HepG2 (cell line): ENCODE results near the gene NUP85. TPM values are rescaled to one million over a fixed set of nuclear protein-coding genes. Genes with fewer than 3 reads are reported as not detected.

Source experiments
- ATAC-seq: fragments of 200-7000 bp; cut with Tn5 transposase; 3 replicates; pipeline ENCODE4 v1.9.1; 2020; ENCODE audit warnings: mild to moderate bottlenecking, moderate library complexity
- BruUV-seq: library from RNA; stranded (reverse); fragments of 400-500 nt; replicated peaks from 2 replicates; lab custom pipeline; 2021; lab: Mats Ljungman, UMichigan
- CTCF ChIA-PET: fragments of 300-600 bp; formaldehyde crosslinking; extraction: SDS; loops from one replicate; lab custom pipeline; 2021; ENCODE audit warnings: low total read pairs, inconsistent platforms, low intra/inter-chr PET ratio; lab: Yijun Ruan, JAX
- POLR2A ChIA-PET: fragments of 350-600 bp; sonication (Branson Sonifier 250); formaldehyde crosslinking; loops from one replicate; lab custom pipeline; 2020; ENCODE audit warnings: antibody characterized with exemption, inconsistent platforms; lab: Yijun Ruan, JAX
- DNase-seq: peaks from one replicate; pipeline ENCODE4 v3.0.0-alpha.2; 2015; ENCODE audit warnings: low spot score
- FAIRE-seq: peaks from 3 replicates; lab custom pipeline; 2011; peaks lifted over from hg19 to GRCh38; lab: Jason Lieb, UNC
- H2AFZ ChIP-seq: one replicate; pipeline ENCODE4 v1.6.1; 2011; ENCODE audit warnings: low read length, inconsistent platforms
- H3K27ac ChIP-seq: fragments of 300-600 bp; 3 replicates; pipeline ENCODE4 v1.8.0; 2011; ENCODE audit warnings: mixed run types, mild to moderate bottlenecking, mixed read lengths, low read length, inconsistent platforms; ENCODE audit not compliant: insufficient read depth; ENCODE audit errors: extremely low read length
- H3K27me3 ChIP-seq, 2 experiments: fragments of 200-600 bp in 1 of 2; 2 replicates in 1 of 2; 3 replicates in 1 of 2; pipeline versions ENCODE4 v1.6.0 to v1.8.0; 2011; ENCODE audit warnings: low read length in 2 of 2, mild to moderate bottlenecking in 2 of 2, moderate library complexity in 2 of 2, inconsistent platforms in 1 of 2; ENCODE audit not compliant: insufficient read depth in 2 of 2, control insufficient read depth in 1 of 2
- H3K36me3 ChIP-seq, 2 experiments: fragments of 200-600 bp in 1 of 2; replicated peaks in 1 of 2; 2 replicates in 1 of 2; 3 replicates in 1 of 2; pipeline versions ENCODE4 v1.5.1 to v1.8.0; 2011; ENCODE audit warnings: low read length in 2 of 2, inconsistent platforms in 1 of 2; ENCODE audit not compliant: insufficient read depth in 2 of 2, control insufficient read depth in 1 of 2
- H3K4me1 ChIP-seq: 2 replicates; pipeline ENCODE4 v1.5.1; 2012; ENCODE audit warnings: low read length, inconsistent platforms; ENCODE audit not compliant: insufficient read depth
- H3K4me2 ChIP-seq: 2 replicates; pipeline ENCODE4 v1.6.0; 2011; ENCODE audit warnings: low read depth, low read length, inconsistent platforms
- H3K4me3 ChIP-seq, 3 experiments: fragments of 200-600 bp in 1 of 3; sonication (generic), shearing (Covaris generic) in 1 of 3; replicated peaks in 1 of 3; 2 replicates each; pipeline ENCODE4 v1.5.1; 2011 to 2016; ENCODE audit warnings: low read length in 3 of 3, inconsistent platforms in 2 of 3, low read depth in 2 of 3, mild to moderate bottlenecking in 2 of 3, control low read depth in 1 of 3, mixed read lengths in 1 of 3; ENCODE audit not compliant: insufficient read depth in 1 of 3
- H3K79me2 ChIP-seq: one replicate; pipeline ENCODE4 v1.6.1; 2011; ENCODE audit warnings: low read length, inconsistent platforms; ENCODE audit not compliant: insufficient read depth
- H3K9ac ChIP-seq: 2 replicates; pipeline ENCODE4 v1.6.0; 2011; ENCODE audit warnings: mild to moderate bottlenecking, low read depth, low read length, inconsistent platforms; ENCODE audit not compliant: insufficient read depth
- H3K9me3 ChIP-seq: 2 replicates; pipeline ENCODE4 v1.5.1; 2012; ENCODE audit warnings: mild to moderate bottlenecking, low read length
- H4K20me1 ChIP-seq: 2 replicates; pipeline ENCODE4 v1.6.0; 2011; ENCODE audit warnings: inconsistent platforms, mild to moderate bottlenecking, low read length, moderate library complexity; ENCODE audit not compliant: insufficient read depth
- ELF3 ChIP-seq: IDR thresholded peaks from 2 replicates; pipeline ENCODE4 v1.6.1; 2016; ENCODE audit warnings: missing genetic modification reagents, missing compliant biosample characterization
- HOXA7 ChIP-seq: sonication (generic); formaldehyde crosslinking; IDR thresholded peaks from 2 replicates; pipeline ENCODE4 v1.8.1; 2022; ENCODE audit warnings: mild to moderate bottlenecking, missing genetic modification reagents, moderate library complexity
- NCOA1 ChIP-seq: sonication (generic); formaldehyde crosslinking; IDR thresholded peaks from 2 replicates; pipeline ENCODE4 v1.9.0; 2021; ENCODE audit warnings: missing genetic modification reagents
- SATB2 ChIP-seq: sonication (generic); formaldehyde crosslinking; IDR thresholded peaks from 2 replicates; pipeline ENCODE4 v1.5.0; 2020; ENCODE audit warnings: missing genetic modification reagents
- STAG1 ChIP-seq: sonication (generic); formaldehyde crosslinking; IDR thresholded peaks from 2 replicates; pipeline ENCODE4 v1.4.0; 2020; ENCODE audit warnings: missing genetic modification reagents
- ZNF484 ChIP-seq: sonication (generic); formaldehyde crosslinking; IDR thresholded peaks from 2 replicates; pipeline ENCODE4 v1.5.1; 2020; ENCODE audit warnings: mild to moderate bottlenecking, low read depth, missing genetic modification reagents, borderline replicate concordance
- WGBS: methylation state at CpG from one replicate; pipeline ENCODE4 v1.1.6; 2017; ENCODE audit warnings: low lambda C conversion rate; 5-methylcytosine and 5-hydroxymethylcytosine counted together
- in situ Hi-C: cut with HindIII; loops from 2 replicates; pipeline ENCODE4 v1.10.0; 2017; ENCODE audit warnings: low pct_unique_long_range_greater_than_20kb; ENCODE audit not compliant: extremely low pct_ligation_motif_present
- intact Hi-C: fragments of 100-400 bp; cut with micrococcal nuclease; formaldehyde crosslinking; loops from one replicate; pipeline ENCODE4 v1.10.0; 2022; ENCODE audit not compliant: unreplicated experiment
- polyA plus RNA-seq, 8 experiments: library from polyadenylated mRNA; depleted of rRNA in 3 of 8; stranded (reverse) in 7 of 8; unstranded in 1 of 8; fragments of >200 nt; fragmentation: Illumina TruSeq in 4 of 8; extraction: Trizol in 4 of 8; gene quantifications; 2 replicates each; pipeline versions ENCODE4 v1.2.1 to v1.2.3, GENCODE V29; 2011 to 2016; ENCODE audit warnings: low read depth in 4 of 8, missing spikeins in 1 of 8, mixed read lengths in 1 of 8; ENCODE audit not compliant: insufficient read depth in 1 of 8
- total RNA-seq, 5 experiments: library from RNA; depleted of rRNA; stranded (reverse); fragments of >200 nt; fragmentation: Illumina TruSeq; extraction: Trizol; gene quantifications; 2 replicates each; pipeline ENCODE4 v1.2.3, GENCODE V29; 2016; ENCODE audit warnings: low read depth in 1 of 5
- TF ChIP-seq, protein P1 (sequence below): sonication (generic); formaldehyde crosslinking; IDR thresholded peaks from 2 replicates; pipeline ENCODE4 v1.5.0; 2020; ENCODE audit warnings: mild to moderate bottlenecking, missing genetic modification reagents, moderate library complexity

The NUP85 gene
- total and polyA plus RNA-seq, 2 of the 13 experiments (the other 11 are each of a cell fraction or from before 2014, with no cell fraction given): 89.1 to 124 TPM

- TF ChIP-seq, protein P1, sequence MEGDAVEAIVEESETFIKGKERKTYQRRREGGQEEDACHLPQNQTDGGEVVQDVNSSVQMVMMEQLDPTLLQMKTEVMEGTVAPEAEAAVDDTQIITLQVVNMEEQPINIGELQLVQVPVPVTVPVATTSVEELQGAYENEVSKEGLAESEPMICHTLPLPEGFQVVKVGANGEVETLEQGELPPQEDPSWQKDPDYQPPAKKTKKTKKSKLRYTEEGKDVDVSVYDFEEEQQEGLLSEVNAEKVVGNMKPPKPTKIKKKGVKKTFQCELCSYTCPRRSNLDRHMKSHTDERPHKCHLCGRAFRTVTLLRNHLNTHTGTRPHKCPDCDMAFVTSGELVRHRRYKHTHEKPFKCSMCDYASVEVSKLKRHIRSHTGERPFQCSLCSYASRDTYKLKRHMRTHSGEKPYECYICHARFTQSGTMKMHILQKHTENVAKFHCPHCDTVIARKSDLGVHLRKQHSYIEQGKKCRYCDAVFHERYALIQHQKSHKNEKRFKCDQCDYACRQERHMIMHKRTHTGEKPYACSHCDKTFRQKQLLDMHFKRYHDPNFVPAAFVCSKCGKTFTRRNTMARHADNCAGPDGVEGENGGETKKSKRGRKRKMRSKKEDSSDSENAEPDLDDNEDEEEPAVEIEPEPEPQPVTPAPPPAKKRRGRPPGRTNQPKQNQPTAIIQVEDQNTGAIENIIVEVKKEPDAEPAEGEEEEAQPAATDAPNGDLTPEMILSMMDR: peak; percentile 57
- TF ChIP-seq NCOA1 (no peak), ZNF484 (no peak), HOXA7 (no peak), STAG1 (CRISPR knock-in tag) (peak; percentile 59), SATB2 (CRISPR knock-in tag) (no peak), ELF3 (CRISPR knock-in tag) (no peak)
- in situ Hi-C loops: no loop called here
- Histone ChIP-seq H3K4me1 (peaks cover 54% of the 10 kb centered on the region), H2AFZ (no peak overlapping the region), H3K4me2 (peak overlapping the region; percentile 95), H3K9me3 (no peaks in the 10 kb centered on the region), H3K27me3 (no peaks in the 10 kb centered on the region; a peak in 1 of 5 replicates), H3K79me2 (peaks cover 51% of the 10 kb centered on the region), H3K36me3 (peaks cover 13 to 29% of the 10 kb centered on the region in 2 experiments), H3K27ac (no peak overlapping the region), H4K20me1 (no peaks in the 10 kb centered on the region), H3K9ac (peak overlapping the region; percentile 98), H3K4me3 (peak overlapping the region; percentile 72 to 89 (median 77); a peak in 4 of 6 replicates)
- POLR2A ChIA-PET: interaction anchor here (1.0 to 3.7 kb wide), 5 partner anchors 26 to 390 kb away, joined by 3 to 43 read pairs (median 3); partner anchors contain the start of genes GRB2, NUP85 and SLC25A19
- CTCF ChIA-PET: interaction anchor here (1.1 kb wide), 1 partner anchor 150 kb away, joined by 7 read pairs; no protein-coding TSS in a partner anchor
- no TSS peak for BruUV-seq
- no peak for DNase-seq
- WGBS: 94% methylated on average over 4 of the region's 4 CpGs
- no peak for ATAC-seq
- no peak for FAIRE-seq
- intact Hi-C loops: loop anchor here (1.0 kb wide), 1 partner anchor 149 kb away; no protein-coding TSS in a partner anchor
Measured at GRCh38 chr17:75263055-75263454, 57.6 kb downstream of the NUP85 start.
